GM15510 (cell line): Measurements from ENCODE around the gene YARS1.

ENCODE experiments used
- POLR2A ChIP-seq: IDR thresholded peaks from 3 replicates; pipeline ENCODE4 v1.6.1; 2011; ENCODE audit warnings: borderline replicate concordance; ENCODE audit not compliant: insufficient read length; ENCODE audit errors: extremely low read depth

Gene YARS1

GRCh38 chr1:32817159-32817814, at the start of gene YARS1, which contains the start of gene S100PBP:
Gene YARS1, minus strand, starts transcription at chr1:32817358. Its CDS starts 114 bp downstream, at chr1:32817244.
Gene S100PBP, plus strand, starts transcription at chr1:32817653. Its CDS starts 8,447 bp downstream, at chr1:32826100.
- TF ChIP-seq POLR2A = peak; percentile 78

GRCh38 chr1:32865639-32866405, 48.7 kb upstream of the YARS1 start:
- no peak for TF ChIP-seq POLR2A

GRCh38 chr1:32864375-32865019, 47.3 kb upstream of the YARS1 start:
- TF ChIP-seq POLR2A = no peak

GRCh38 chr1:32863881-32864245, 46.7 kb upstream of the YARS1 start:
- TF ChIP-seq POLR2A = no peak

GRCh38 chr1:32863218-32863880, 46.2 kb upstream of the YARS1 start:
- TF ChIP-seq POLR2A = no peak

- no peak for TF ChIP-seq POLR2A
Observed at GRCh38 chr1:32861904-32862695, 44.9 kb upstream of the YARS1 start.

- TF ChIP-seq POLR2A = no peak
Observed at GRCh38 chr1:32860566-32860965, 43.4 kb upstream of the YARS1 start.

- no peak for TF ChIP-seq POLR2A
Observed at GRCh38 chr1:32859915-32860314, 42.8 kb upstream of the YARS1 start.

- TF ChIP-seq POLR2A = no peak
Observed at GRCh38 chr1:32858791-32859190, 41.6 kb upstream of the YARS1 start.

GRCh38 chr1:32858136-32858535, 41.0 kb upstream of the YARS1 start:
- TF ChIP-seq POLR2A = no peak

GRCh38 chr1:32855861-32856617, 38.9 kb upstream of the YARS1 start:
- TF ChIP-seq POLR2A = no peak

- no peak for TF ChIP-seq POLR2A
Observed at GRCh38 chr1:32848354-32849063, 31.4 kb upstream of the YARS1 start.

- TF ChIP-seq POLR2A = no peak
Observed at GRCh38 chr1:32831878-32832277, 14.7 kb upstream of the YARS1 start.
